Naive thymus-derived CD8-positive, alpha-beta T cell (primary cell): ENCODE results near the gene FIGNL2. TPM values are rescaled to one million over a fixed set of nuclear protein-coding genes. Genes with fewer than 3 reads are reported as not detected.

Source experiments
- ATAC-seq, 2 donors: fragments of 150-1000 bp; cut with Tn5 transposase in 1 of 2; sonication (Bioruptor Pico), chemical (Tn5 transposase) in 1 of 2; 1 replicate in 1 of 2; 2 replicates in 1 of 2; pipeline ENCODE4 v1.10.0; 2021; ENCODE audit warnings: mild to moderate bottlenecking in 2 of 2, moderate library complexity in 2 of 2
- POLR2A ChIA-PET: fragments of 350-600 bp; sonication (Branson Sonifier 250); formaldehyde crosslinking; loops from one replicate; lab custom pipeline; 2021; ENCODE audit warnings: antibody characterized with exemption; lab: Charles Lee
- DNase-seq, 10 donors: peaks; one replicate each; pipeline versions ENCODE4 v3.0.0 to v3.0.0-alpha.2; 2020 to 2022
- H3K27ac Mint-ChIP-seq, 10 donors: one replicate each; pipeline ENCODE4 v1.8.0; 2020 to 2022; ENCODE audit warnings: mild to moderate bottlenecking in 10 of 10, mixed read lengths in 10 of 10, moderate library complexity in 4 of 10, inconsistent platforms in 1 of 10
- H3K27me3 Mint-ChIP-seq, 5 donors: one replicate each; pipeline ENCODE4 v1.8.0; 2021 to 2022; ENCODE audit warnings: mixed read lengths in 5 of 5
- H3K36me3 Mint-ChIP-seq, 3 donors: one replicate each; pipeline ENCODE4 v1.8.0; 2020 to 2022; ENCODE audit warnings: mixed read lengths in 3 of 3, mild to moderate bottlenecking in 2 of 3, inconsistent platforms in 1 of 3
- H3K4me1 Mint-ChIP-seq, 4 donors: one replicate each; pipeline ENCODE4 v1.8.0; 2021 to 2022; ENCODE audit warnings: mixed read lengths in 4 of 4
- H3K4me3 Mint-ChIP-seq, 10 donors: one replicate each; pipeline ENCODE4 v1.8.0; 2020 to 2022; ENCODE audit warnings: mild to moderate bottlenecking in 10 of 10, mixed read lengths in 10 of 10, moderate library complexity in 6 of 10, inconsistent platforms in 1 of 10
- H3K9me3 Mint-ChIP-seq, 9 donors: one replicate each; pipeline ENCODE4 v1.8.0; 2020 to 2022; ENCODE audit warnings: mixed read lengths in 9 of 9, mild to moderate bottlenecking in 3 of 9, inconsistent platforms in 1 of 9, moderate library complexity in 1 of 9
- polyA plus RNA-seq, 3 donors: library from polyadenylated mRNA; unstranded; fragments of 300-500 nt; fragmentation: Illumina TruSeq; gene quantifications; one replicate each; pipeline ENCODE4 v1.2.3, GENCODE V29; 2021
- total RNA-seq, 8 experiments: library from RNA in 2 of 8; stranded (reverse) in 2 of 8; gene quantifications; one replicate each; pipeline ENCODE4 v1.2.3 and lab custom pipeline; 2021 to 2026

FIGNL2 gene
- total and polyA plus RNA-seq, 5 experiments from 2014 or later = 0.08 to 3.2 (median 1.5) TPM; not detected in 1

DNA sequence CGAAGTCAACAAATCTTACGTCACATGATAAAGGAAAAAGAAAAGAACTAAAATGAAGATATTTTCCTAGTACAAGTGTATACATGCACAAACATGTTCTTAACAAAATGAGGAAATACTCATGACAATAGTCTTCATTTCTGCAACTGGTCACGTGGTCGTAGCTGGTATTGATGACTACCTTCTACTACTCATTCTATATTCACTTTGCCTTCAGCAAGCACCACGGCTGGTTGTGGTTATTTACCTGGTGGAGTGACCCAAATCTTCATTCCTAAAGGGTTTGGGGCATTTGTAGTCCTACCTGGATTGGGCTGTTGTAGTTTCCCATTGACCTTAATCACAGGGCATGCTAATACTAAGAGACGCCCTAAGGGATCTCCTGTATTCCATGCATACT is 51.2 kb downstream of the FIGNL2 start:
- POLR2A ChIA-PET = no interaction called here
- ATAC-seq = no peak

DNA sequence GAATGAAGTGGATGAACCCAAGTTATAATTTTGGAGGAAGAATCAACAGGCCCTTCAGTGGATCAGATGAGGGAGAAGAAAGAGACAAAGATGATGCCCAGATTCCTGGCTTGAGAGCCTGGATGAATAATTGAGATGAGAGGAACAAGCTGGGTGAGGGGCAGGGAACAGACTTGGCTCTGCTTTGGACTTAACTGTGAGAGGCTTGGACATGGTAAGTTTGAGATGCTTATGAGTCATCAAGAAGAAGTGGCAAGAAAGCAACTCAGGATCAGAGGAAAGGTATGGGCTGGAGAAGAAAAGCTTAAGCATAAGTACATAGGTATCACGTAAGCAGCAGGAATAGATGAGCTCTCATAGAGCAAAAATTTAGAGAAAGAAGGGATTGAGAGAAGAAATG is 55.3 kb downstream of the FIGNL2 start:
- no peaks in the 10 kb centered on the region for H3K27me3 Mint-ChIP-seq
- ATAC-seq = no peak

More for the DNA sequence above, 51.2 kb downstream of the FIGNL2 start:
- DNase-seq = no peak
- Mint-ChIP-seq H3K27me3 (no peaks in the 10 kb centered on the region), H3K9me3 (no peaks in the 10 kb centered on the region), H3K36me3 (no peaks in the 10 kb centered on the region), H3K4me3 (no peak overlapping the region), H3K4me1 (no peaks in the 10 kb centered on the region), H3K27ac (peak overlapping the region in 1 of 10 donors; percentile 21)

DNA sequence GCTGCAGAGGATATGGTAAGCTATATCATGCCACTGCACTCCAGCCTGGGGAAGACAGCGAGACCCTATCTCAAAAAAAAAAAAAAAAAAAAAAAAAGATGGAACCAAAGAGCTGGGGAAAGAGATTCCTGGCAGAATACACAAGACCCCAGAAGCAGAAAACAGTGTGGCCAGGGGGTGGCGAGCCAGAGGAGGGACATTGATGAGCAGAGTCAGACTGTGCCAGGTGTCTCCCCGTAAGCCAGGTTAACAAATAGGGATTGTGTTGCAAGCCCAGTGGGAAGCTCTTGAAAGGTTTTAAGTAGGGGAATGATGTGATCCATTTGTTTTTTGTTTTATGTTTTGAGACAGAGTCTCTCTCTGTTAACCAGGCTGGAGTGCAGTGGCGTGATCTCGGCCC is 56.1 kb downstream of the FIGNL2 start:
- POLR2A ChIA-PET = interaction anchor here (0.6 kb wide), 2 partner anchors 21 to 34 kb away, joined by 3 read pairs; no protein-coding TSS in a partner anchor
- Mint-ChIP-seq H3K9me3 (no peaks in the 10 kb centered on the region), H3K27me3 (no peaks in the 10 kb centered on the region), H3K36me3 (peaks cover 0 to 3% (median 0%) of the 10 kb centered on the region in 3 donors), H3K27ac (no peak overlapping the region), H3K4me1 (no peaks in the 10 kb centered on the region), H3K4me3 (no peak overlapping the region)
- DNase-seq = no peak
- ATAC-seq = no peak

More for the DNA sequence above, 55.3 kb downstream of the FIGNL2 start:
- peaks cover 0 to 3% (median 0%) of the 10 kb centered on the region in 3 donors for H3K36me3 Mint-ChIP-seq
- POLR2A ChIA-PET = no interaction called here
- no peak overlapping the region for H3K4me3 Mint-ChIP-seq
- no peaks in the 10 kb centered on the region for H3K9me3 Mint-ChIP-seq
- no peak for DNase-seq
- no peaks in the 10 kb centered on the region for H3K4me1 Mint-ChIP-seq
- H3K27ac Mint-ChIP-seq = peak overlapping the region in 1 of 10 donors; percentile 0

DNA sequence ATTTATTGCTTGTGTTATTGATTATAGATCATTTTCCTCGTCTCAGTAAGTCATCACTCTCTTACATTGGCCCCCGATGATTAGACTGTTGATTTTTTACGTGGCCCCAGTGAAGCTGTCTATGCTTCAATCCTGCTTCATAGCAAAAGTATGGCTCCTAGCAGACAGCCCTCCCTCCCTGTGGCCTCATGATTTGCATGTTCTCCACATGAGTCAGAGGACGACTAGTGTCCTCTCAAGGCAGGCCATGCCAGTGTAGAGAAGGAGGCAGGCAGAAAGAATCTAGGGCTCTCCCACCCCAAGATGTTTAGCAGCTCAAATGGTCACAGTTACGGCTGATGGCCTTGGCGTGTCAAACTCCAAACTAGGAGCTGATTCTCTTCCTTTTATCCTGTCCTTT is 59.6 kb downstream of the FIGNL2 start:
- POLR2A ChIA-PET = interaction anchor here (1.0 kb wide), 1 partner anchor 16 kb away, joined by 4 read pairs; no protein-coding TSS in a partner anchor
- Mint-ChIP-seq H3K36me3 (peaks cover 0 to 6% (median 0%) of the 10 kb centered on the region in 3 donors), H3K9me3 (no peaks in the 10 kb centered on the region), H3K4me1 (peaks cover 0 to 17% (median 10%) of the 10 kb centered on the region in 4 donors), H3K4me3 (no peak overlapping the region), H3K27me3 (no peaks in the 10 kb centered on the region), H3K27ac (no peak overlapping the region)
- ATAC-seq = no peak
- no peak for DNase-seq

DNA sequence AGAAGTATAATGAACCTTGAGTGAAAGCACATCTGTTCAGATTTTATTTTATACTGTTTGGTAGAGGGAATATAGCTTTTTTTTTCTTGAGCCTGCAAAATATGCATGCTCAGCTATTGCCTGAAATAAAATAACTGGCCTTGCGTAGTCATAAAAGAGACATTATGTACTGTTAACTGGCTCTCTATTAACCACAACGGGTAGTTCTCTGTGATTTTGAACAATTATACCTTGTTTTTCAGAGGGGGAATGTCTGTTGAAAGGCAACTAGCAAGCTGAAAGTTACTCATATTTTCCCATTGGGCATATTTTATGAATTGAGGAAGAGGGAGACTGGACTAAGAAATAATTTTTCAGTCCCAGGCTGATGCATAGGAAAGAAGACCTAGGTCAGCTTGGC is 62.6 kb downstream of the FIGNL2 start:
- Mint-ChIP-seq H3K4me3 (no peak overlapping the region), H3K36me3 (peaks cover 0 to 6% (median 0%) of the 10 kb centered on the region in 3 donors), H3K27ac (no peak overlapping the region), H3K4me1 (peaks cover 6 to 31% (median 18%) of the 10 kb centered on the region in 4 donors), H3K27me3 (no peaks in the 10 kb centered on the region), H3K9me3 (no peaks in the 10 kb centered on the region)
- ATAC-seq = no peak
- no peak for DNase-seq
- POLR2A ChIA-PET = interaction anchor here (2.3 kb wide), 1 partner anchor 10 kb away, joined by 9 read pairs; no protein-coding TSS in a partner anchor

DNA sequence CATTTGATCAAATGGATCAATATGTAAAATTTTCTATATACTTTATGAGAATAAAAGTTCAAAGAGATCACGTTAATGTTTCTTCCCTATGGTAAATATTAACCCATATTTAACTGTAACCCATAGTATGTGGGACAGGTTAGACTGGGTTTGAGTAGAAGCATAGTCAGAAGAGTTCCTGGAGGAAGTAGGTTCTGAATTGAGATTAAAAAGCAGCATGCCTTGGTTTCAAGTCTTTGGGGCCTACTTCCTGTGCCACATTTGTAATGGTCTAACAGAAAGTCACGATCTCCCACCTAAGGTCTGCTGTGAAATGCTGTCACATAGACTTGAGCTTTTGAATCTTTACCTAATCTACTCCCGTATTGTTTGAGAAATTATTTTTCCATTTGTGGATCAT is 63.8 kb downstream of the FIGNL2 start:
- no peaks in the 10 kb centered on the region for H3K27me3 Mint-ChIP-seq
- POLR2A ChIA-PET = interaction anchor here (0.6 to 2.3 kb wide), 3 partner anchors 9 to 80 kb away, joined by 3 to 9 read pairs (median 6); no protein-coding TSS in a partner anchor
- no peaks in the 10 kb centered on the region for H3K9me3 Mint-ChIP-seq
- peak in 2 of 10 donors; percentile 11 to 19 for DNase-seq
- peak overlapping the region in 7 of 10 donors; percentile 1 to 72 (median 28) for H3K27ac Mint-ChIP-seq
- no peak for ATAC-seq
- H3K4me3 Mint-ChIP-seq = peak overlapping the region in 6 of 10 donors; percentile 3 to 55 (median 12)
- H3K36me3 Mint-ChIP-seq = peaks cover 0 to 3% (median 0%) of the 10 kb centered on the region in 3 donors
- peaks cover 13 to 43% (median 29%) of the 10 kb centered on the region in 4 donors for H3K4me1 Mint-ChIP-seq

DNA sequence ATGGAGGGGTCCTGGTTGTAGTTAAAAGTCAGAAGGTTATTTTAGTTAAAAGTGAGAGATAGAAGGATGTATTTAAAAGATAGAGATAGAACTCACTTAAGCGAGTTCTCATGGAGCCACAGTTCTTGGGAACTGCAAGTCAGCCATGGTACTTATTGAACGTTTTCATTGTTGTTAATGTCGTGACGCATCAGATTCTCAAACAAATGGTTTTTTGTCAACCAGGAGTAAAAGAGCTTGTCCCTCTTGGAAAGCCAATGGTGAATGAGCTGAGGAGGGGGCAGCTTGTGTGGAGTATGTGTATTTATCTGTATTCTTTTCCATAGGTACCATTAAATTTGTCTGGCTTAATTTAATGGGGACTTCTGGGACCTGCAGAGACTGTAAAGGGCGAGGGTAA is 68.6 kb downstream of the FIGNL2 start:
- Mint-ChIP-seq H3K27ac (peak overlapping the region in 8 of 10 donors; percentile 10 to 89 (median 74)), H3K36me3 (no peaks in the 10 kb centered on the region), H3K4me3 (peak overlapping the region in 9 of 10 donors; percentile 47 to 83 (median 66)), H3K27me3 (no peaks in the 10 kb centered on the region), H3K4me1 (peaks cover 14 to 43% (median 27%) of the 10 kb centered on the region in 4 donors), H3K9me3 (no peaks in the 10 kb centered on the region)
- DNase-seq = no peak
- ATAC-seq = no peak
- POLR2A ChIA-PET = interaction anchor here (2.0 to 3.3 kb wide), 2 partner anchors 34 to 41 kb away, joined by 17 to 20 read pairs; a partner anchor contains a TSS

DNA sequence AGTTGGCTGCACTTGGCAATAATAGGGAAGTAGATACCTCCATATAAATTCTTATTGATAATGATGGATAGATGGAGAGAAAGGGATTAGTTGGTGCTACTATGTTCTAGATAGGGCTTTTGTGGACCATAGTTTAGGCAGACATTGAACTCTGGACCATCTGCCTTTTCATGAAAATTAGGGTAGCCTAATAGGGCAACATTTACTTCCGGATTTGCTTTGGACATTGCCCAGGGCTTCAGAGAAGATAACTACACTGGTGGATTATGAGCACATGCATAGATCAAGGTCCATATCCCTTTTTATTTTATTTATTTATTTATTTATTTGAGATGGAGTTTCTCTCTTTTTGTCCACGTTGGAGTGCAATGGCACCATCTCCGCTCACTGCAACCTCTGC is 70.5 kb downstream of the FIGNL2 start:
- POLR2A ChIA-PET = interaction anchor here (1.6 kb wide), 1 partner anchor 43 kb away, joined by 4 read pairs; no protein-coding TSS in a partner anchor
- ATAC-seq (no peak), DNase-seq (no peak)
- H3K4me3 Mint-ChIP-seq = no peak overlapping the region
- no peak overlapping the region for H3K27ac Mint-ChIP-seq
- H3K4me1 Mint-ChIP-seq = peaks cover 14 to 35% (median 25%) of the 10 kb centered on the region in 4 donors
- H3K27me3 Mint-ChIP-seq = no peaks in the 10 kb centered on the region
- H3K36me3 Mint-ChIP-seq = no peaks in the 10 kb centered on the region
- no peaks in the 10 kb centered on the region for H3K9me3 Mint-ChIP-seq

DNA sequence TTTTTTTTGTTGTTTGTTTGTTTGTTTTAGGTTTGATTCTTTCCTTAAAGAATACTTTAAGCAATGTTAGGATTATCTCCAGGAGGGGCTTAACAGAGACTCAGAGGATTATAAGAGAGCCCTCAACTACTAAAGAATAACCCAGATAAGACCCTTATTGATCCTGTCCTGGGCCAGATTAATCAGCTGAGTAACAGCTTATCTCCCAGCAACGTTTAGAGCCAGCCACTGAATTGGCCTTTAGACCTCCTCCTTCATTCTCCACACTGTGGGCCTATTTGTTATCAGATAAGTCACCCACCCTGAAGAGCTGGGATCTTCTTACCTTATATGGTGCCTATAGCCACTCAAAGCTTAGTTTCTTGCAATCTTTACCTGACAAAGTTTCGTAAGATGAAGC is 71.1 kb downstream of the FIGNL2 start:
- DNase-seq = no peak
- H3K9me3 Mint-ChIP-seq = no peaks in the 10 kb centered on the region
- no peak for ATAC-seq
- H3K27me3 Mint-ChIP-seq = no peaks in the 10 kb centered on the region
- POLR2A ChIA-PET = interaction anchor here (1.6 to 3.2 kb wide), 2 partner anchors 8 to 43 kb away, joined by 4 to 9 read pairs; no protein-coding TSS in a partner anchor
- peak overlapping the region in 1 of 10 donors; percentile 77 for H3K27ac Mint-ChIP-seq
- H3K4me1 Mint-ChIP-seq = peaks cover 12 to 31% (median 25%) of the 10 kb centered on the region in 4 donors
- H3K4me3 Mint-ChIP-seq = no peak overlapping the region
- no peaks in the 10 kb centered on the region for H3K36me3 Mint-ChIP-seq

DNA sequence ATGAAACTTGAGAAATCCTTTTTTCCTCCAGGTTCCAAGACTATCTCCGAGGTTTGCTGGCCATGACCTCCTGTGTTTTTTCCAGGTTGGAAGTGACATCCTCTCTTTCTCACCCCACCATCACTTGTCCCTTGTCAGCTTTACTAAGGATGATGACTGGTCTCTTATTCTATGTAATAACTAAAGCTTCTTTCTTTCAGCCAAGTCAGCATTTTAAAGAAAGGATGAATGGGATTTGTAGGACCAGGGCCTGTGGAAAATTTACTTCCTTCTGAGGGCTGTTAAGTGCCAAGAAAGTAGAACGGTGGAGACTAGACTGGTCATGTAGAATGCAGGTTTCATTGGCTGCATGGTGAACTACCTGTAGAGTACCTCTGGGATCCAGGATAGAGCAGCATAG is 73.6 kb downstream of the FIGNL2 start:
- Mint-ChIP-seq H3K36me3 (no peaks in the 10 kb centered on the region), H3K27me3 (peaks cover 0 to 3% (median 0%) of the 10 kb centered on the region in 5 donors), H3K9me3 (no peaks in the 10 kb centered on the region), H3K27ac (no peak overlapping the region), H3K4me3 (no peak overlapping the region), H3K4me1 (peaks cover 2 to 13% (median 9%) of the 10 kb centered on the region in 4 donors)
- ATAC-seq (no peak), DNase-seq (no peak)
- POLR2A ChIA-PET = interaction anchor here (3.2 kb wide), 1 partner anchor 11 kb away, joined by 9 read pairs; no protein-coding TSS in a partner anchor

DNA sequence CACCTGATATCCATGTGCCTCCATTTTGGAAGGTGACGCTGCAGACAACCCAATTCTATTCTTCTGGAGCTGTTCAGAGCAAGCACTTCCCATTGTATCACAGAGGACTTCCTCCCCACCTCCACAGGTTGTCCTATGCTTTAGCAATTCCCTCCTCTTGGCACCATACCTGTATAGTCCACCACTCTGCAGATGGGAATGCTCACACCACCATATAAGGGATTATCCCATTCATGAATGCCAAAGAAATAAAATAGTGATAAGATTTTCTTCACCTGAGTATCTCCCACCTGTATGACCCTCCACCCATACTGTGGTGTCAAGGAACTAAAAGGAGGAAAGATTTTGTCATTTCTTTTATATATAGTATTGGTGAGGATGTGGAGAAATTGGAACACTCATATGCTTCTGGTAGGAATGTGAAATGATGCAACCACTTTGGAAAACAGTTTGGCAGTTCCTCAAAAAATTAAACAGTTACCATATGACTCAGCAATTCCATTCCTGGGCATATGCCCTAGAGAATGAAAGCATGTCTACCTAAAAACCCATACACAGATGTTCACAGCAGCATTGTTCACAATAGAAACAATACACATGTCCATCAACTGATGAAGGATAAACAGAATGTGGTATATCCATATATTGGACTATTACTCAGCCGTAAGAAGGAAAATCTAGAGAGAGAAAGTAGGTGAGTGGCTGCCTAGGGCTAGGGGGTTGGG is 75.2 kb downstream of the FIGNL2 start:
- Mint-ChIP-seq H3K4me3 (no peak overlapping the region), H3K9me3 (no peaks in the 10 kb centered on the region), H3K4me1 (peaks cover 0 to 2% (median 1%) of the 10 kb centered on the region in 4 donors), H3K36me3 (no peaks in the 10 kb centered on the region), H3K27me3 (peaks cover 0 to 4% (median 0%) of the 10 kb centered on the region in 5 donors), H3K27ac (peak overlapping the region in 1 of 10 donors; percentile 13)
- DNase-seq (no peak), ATAC-seq (no peak)
- POLR2A ChIA-PET = no interaction called here

DNA sequence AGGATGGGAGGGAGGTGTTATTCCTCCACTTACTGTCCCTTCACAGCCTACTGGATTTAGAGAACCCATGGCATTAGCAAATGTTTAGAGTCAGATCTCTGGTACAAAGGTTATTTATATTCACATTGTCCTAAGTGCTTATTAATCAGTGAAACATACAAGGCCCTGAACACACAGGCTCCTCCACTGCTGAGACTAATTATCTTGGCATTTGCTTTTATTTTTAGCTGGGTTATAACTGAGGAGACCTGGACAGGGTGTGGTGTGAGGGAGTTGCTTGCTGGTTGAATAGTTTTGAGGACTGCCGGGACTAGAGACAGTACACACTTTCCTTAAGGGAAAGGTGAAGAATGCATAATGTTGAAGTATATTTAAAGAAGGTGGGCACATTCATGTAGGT is 77.5 kb downstream of the FIGNL2 start:
- Mint-ChIP-seq H3K27me3 (peaks cover 0 to 4% (median 0%) of the 10 kb centered on the region in 5 donors), H3K27ac (peak overlapping the region in 3 of 10 donors; percentile 28 to 58 (median 33)), H3K9me3 (no peaks in the 10 kb centered on the region), H3K36me3 (no peaks in the 10 kb centered on the region), H3K4me3 (no peak overlapping the region), H3K4me1 (peaks cover 0 to 12% (median 6%) of the 10 kb centered on the region in 4 donors)
- POLR2A ChIA-PET = no interaction called here
- DNase-seq (no peak), ATAC-seq (no peak)
